GM19372 (cell line): ENCODE measurements around the gene GAP43.
A peak's percentile ranks its signal among the peaks of the same experiment; 100 is the strongest.

Source experiments
- ATAC-seq: cut with Tn5 transposase; IDR thresholded peaks from one replicate; pipeline ENCODE4 v1.9.1; 2021; ENCODE audit warnings: mild to moderate bottlenecking, low read depth, moderate library complexity; ENCODE audit not compliant: unreplicated experiment

GAP43 gene

GRCh38 chr3:115659253-115660220 lies 36.2 kb downstream of the GAP43 start:
- peak; percentile 24 for ATAC-seq

DNA sequence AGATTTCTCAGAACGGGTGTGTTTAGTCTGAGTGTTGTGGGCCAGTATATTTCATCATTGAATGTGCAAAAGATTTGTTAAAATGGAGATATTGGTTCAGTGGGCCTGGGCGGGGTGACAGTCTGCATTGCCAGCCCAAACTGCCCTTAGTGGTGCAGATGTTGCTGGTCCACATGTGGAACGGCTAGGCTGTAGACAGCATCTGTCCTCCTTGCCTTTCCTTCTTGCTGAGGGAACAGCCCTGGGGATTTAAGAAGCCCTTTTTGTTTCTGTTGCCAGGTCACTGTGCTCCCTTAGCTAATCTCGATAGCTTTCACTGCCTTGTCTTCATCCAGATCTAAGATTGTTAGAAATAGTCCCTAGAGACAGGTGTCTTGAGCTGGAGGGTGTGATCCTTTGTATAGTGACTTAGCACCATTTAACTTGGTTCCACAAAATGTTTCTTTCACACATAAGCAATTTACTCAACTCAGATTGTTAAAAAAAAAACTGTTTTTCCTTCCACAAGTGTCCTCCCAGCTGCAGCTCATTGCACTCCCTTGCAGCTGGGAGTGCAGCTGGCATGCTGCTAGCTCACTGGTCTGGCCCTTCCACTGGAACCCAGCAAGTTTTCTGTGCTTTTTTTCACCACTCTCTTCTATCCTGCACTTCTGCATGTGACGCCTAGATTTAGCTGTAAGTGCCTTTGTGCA lies 37.5 kb downstream of the GAP43 start:
- no peak for ATAC-seq

GRCh38 chr3:115662356-115662755 lies 39.0 kb downstream of the GAP43 start:
- ATAC-seq = no peak

DNA sequence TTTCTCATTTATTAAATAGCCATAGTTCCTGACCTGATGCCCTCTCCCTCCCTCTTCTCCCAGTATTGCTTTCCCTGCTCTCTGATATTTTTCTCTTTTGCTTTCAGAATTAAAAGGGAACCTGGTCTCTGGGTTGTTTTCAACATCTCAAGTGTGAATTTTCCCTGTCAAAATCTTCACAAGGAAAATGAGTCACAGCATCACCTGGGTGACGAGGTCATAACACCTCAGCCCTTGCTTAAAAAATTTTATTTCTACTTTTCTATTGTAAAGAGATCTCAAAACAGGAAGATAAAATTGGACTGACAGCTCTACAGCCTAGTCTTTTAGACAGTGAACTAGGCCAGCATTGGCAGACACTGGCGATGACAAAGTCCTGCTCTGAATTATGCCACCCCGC lies 40.1 kb downstream of the GAP43 start:
- no peak for ATAC-seq

GRCh38 chr3:115666081-115666480 lies 42.8 kb downstream of the GAP43 start:
- no peak for ATAC-seq

DNA sequence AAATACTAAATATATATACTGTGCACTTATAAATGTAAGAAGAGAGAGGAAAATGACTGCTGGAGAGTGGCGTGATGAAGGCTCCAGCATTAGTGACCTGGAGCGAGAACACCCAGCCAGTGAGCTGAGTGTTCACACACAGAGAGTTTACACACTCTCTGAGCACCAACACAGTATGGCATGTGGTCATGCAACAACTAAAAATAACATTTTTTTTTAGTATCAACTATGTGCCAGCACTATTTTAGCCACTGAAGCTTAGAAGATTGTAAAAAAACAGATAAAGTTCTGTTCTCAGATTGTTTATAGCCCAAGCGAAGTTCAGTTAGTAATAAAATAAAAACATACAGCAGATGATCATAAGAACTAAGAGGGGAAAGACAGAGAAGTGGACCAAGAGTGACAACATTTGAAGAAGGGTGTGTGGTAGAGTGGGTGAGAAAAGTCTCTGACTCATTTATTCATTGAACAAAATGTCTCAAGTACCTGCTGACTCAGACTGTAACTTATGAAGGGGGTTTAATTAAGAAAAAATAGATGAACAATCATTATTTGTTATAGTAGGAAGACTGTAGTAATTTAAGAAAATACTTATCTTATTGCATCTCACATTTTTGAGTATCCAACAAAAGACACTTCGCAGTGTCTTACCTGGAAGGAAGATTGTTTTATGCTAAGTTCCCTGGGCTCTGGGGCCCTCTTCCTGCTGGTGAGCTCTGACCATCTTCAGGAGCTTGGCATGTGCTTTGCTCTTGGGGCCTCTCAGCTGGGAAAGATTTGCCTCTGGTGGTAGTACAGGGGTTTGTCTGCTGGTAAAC lies 43.8 kb downstream of the GAP43 start:
- no peak for ATAC-seq

DNA sequence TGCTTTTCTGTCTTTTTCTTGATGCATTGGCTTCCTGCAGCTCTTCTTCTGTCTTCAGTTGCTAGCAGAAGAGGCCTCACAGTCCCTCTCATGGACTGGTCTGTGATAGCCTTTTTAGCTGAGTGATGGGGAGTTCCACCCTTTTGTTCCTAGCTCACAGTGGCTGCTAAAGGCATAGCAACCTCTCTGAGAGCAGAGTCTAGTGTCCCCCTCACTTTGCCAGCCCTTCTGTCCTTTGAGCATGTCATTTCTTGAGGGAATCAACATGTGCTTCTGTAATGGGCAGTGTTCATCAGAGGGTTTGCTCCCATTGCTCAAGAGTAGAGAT lies 44.4 kb downstream of the GAP43 start:
- ATAC-seq = no peak

DNA sequence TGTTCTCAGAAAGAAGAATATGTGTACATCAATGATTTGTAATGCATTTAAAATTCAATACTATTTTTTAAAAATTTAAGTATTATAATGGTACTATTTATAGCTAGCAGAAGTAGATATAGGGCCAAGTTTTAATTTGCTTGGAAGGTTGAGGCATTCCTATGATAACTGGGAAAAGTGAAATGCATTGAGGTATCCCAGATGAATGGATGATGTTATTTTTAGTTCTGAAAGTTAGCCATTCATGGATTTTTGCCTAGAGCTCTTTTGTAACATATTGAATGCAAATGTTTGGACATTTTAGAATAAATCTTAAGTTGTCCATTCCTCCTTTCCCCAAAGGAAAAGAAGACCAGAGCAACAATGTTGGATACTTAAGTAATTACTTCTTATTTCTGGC lies 47.6 kb downstream of the GAP43 start:
- ATAC-seq = no peak

DNA sequence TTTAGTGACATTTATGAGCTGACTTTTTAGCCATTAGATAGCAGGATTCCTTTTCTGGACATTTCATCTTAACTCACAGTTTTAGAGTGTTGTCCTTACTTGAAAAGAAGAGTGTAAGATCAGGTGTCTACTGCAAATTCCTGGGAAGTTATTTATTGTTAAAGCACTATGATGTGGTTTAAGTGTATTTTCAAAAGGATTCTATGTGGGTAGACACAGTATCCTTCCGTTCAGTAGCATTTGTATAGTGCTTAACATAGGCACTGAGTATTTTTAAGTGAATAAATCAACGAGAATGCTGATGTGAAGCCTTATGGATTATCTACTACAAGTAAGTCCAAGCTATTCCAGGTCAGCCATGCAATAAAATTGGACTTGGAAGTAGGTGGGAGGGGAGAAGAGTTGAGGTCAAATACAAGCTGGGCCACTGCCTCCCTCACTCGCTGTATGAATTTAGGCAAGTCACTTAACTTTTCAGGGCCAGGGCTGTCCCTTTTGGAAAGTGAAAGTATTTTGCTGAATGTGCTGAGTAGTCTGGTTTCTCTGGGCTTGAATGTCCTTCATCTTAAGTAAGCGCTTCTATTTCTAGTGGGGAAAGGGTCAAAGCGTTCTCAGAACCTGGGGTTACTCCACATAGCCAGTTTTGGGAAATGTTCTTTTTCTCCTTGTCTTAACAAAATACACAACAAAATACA lies 48.6 kb downstream of the GAP43 start:
- no peak for ATAC-seq

- no peak for ATAC-seq
These were observed 50.6 kb downstream of the GAP43 start for GRCh38 chr3:115673881-115674280.

GRCh38 chr3:115676336-115676735 lies 53.0 kb downstream of the GAP43 start:
- ATAC-seq = no peak

- ATAC-seq = no peak
These were observed 57.6 kb downstream of the GAP43 start for GRCh38 chr3:115680803-115681345.

- ATAC-seq = no peak
These were observed 58.4 kb downstream of the GAP43 start for GRCh38 chr3:115681736-115682135.

DNA sequence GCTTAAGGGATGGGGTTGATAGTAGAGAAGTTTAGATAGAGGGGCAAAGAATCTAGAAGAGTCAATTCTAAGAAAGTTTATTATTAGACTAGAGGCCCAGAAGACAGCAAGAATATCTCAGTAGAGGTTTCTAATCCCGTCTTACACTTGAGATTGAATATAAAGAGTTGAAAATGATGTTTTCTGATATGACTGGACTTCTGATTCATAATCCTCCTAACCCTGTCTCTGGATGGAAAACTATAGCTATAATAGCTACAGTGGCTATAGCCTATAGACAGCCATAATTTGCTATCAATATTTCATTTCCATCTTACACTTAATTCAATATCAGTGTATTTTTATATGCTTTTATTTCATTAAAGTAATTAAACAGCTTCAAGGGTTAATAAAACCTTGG lies 60.0 kb downstream of the GAP43 start:
- ATAC-seq = no peak

DNA sequence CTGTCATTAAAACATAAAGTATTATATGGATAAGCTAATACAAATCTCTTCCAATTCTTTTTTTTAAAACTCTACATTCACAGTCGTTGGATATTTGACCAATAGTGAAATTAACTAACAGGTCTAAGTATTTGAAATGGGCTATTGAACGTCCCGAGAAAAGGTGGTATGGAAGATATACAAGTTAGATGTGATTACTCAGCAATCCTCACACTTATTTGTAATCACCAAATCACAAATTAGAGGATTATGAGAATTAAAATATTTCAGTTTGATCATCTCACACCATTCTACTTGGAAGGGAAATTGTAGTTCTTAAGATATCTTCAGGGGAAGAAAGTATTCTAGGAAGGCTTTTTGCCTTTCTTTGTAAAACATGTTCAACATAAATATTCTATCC lies 60.5 kb downstream of the GAP43 start:
- ATAC-seq = no peak

GRCh38 chr3:115685097-115685496 lies 61.8 kb downstream of the GAP43 start:
- ATAC-seq = peak; percentile 64

GRCh38 chr3:115687721-115688120 lies 64.4 kb downstream of the GAP43 start:
- ATAC-seq = no peak

GRCh38 chr3:115688418-115688817 lies 65.1 kb downstream of the GAP43 start:
- no peak for ATAC-seq

DNA sequence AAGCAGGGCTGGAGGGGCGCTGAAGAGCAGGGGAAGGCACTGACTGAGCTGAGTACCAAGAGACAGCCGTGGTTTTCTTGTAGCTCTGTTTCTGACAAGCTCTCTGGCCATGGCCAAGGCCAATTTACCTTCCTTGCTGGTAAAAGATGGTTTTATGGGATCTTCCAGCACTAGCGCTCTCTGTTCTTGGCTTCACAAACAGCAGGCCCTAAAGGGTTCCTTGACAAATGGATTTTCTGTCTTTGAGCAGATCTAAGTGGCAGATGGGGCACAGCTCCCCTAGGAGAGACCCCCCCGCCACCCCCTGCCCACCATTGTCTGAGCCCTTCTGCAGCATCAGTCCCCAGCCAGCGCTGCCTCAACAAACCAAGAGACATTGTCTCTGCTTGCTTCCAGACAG lies 66.6 kb downstream of the GAP43 start:
- no peak for ATAC-seq

DNA sequence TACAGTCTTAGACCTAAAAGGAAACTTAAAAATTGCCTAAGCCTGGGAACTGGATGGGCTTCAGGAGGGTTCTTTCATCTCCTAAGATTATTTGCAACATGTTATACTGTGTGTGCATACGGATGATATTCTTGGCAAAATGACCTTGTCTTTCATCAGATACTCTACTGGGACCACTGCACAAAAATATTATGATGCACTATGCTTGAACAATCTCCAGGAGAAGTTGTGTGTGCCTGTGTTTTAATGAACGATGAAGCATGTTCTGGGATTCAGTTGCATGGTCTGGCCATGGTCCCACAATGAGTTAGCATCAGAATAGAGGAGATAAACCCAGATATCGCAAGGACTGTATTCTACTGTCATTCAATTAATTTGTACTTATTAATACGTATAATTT lies 68.7 kb downstream of the GAP43 start:
- ATAC-seq = no peak
